Astrocyte (in vitro differentiated cells and primary cell): ENCODE data around the gene POLE. TPM values are rescaled to one million over a fixed set of nuclear protein-coding genes. Genes with fewer than 3 reads are reported as not detected.

Experiments
- DNase-seq: peaks from one replicate; pipeline ENCODE4 v3.0.0-alpha.2; 2010; ENCODE audit warnings: low read depth
- FAIRE-seq: peaks from 2 replicates; lab custom pipeline; 2011; peaks lifted over from hg19 to GRCh38; lab: Jason Lieb, UNC
- H2AFZ ChIP-seq: 2 replicates; pipeline ENCODE4 v1.6.0; 2012; ENCODE audit warnings: low read depth, low read length, inconsistent platforms
- H3K27ac ChIP-seq: 2 replicates; pipeline ENCODE4 v1.5.1; 2011; ENCODE audit warnings: low read depth, low read length, inconsistent platforms
- H3K27me3 ChIP-seq: 2 replicates; pipeline ENCODE4 v1.6.0; 2011; ENCODE audit warnings: low read length, inconsistent platforms; ENCODE audit not compliant: insufficient read depth
- H3K36me3 ChIP-seq: 2 replicates; pipeline ENCODE4 v1.5.1; 2011; ENCODE audit warnings: low read length, inconsistent platforms; ENCODE audit not compliant: insufficient read depth
- H3K4me1 ChIP-seq: 2 replicates; pipeline ENCODE4 v1.5.1; 2011; ENCODE audit warnings: low read length, inconsistent platforms; ENCODE audit not compliant: insufficient read depth
- H3K4me2 ChIP-seq: 2 replicates; pipeline ENCODE4 v1.6.0; 2012; ENCODE audit warnings: low read length, inconsistent platforms
- H3K4me3 ChIP-seq: 2 replicates; pipeline ENCODE4 v1.5.1; 2011; ENCODE audit warnings: low read depth, mild to moderate bottlenecking, low read length, inconsistent platforms; ENCODE audit not compliant: insufficient read depth
- H3K79me2 ChIP-seq: 2 replicates; pipeline ENCODE4 v1.6.0; 2012; ENCODE audit warnings: mild to moderate bottlenecking, low read length, inconsistent platforms; ENCODE audit not compliant: insufficient read depth
- H3K9ac ChIP-seq: 2 replicates; pipeline ENCODE4 v1.6.0; 2012; ENCODE audit warnings: mild to moderate bottlenecking, low read length, inconsistent platforms
- H3K9me3 ChIP-seq: 2 replicates; pipeline ENCODE4 v1.5.1; 2012; ENCODE audit warnings: low read depth, mild to moderate bottlenecking, low read length, inconsistent platforms; ENCODE audit not compliant: insufficient read depth
- H4K20me1 ChIP-seq: 2 replicates; pipeline ENCODE4 v1.6.0; 2012; ENCODE audit warnings: low read length, inconsistent platforms; ENCODE audit not compliant: insufficient read depth
- H3K27ac Mint-ChIP-seq: one replicate; pipeline ENCODE4 v1.8.0; 2021; ENCODE audit warnings: mild to moderate bottlenecking, mixed read lengths; ENCODE audit not compliant: unreplicated experiment
- H3K27me3 Mint-ChIP-seq: one replicate; pipeline ENCODE4 v1.8.0; 2021; ENCODE audit warnings: low read depth, mixed read lengths; ENCODE audit not compliant: unreplicated experiment
- H3K36me3 Mint-ChIP-seq: one replicate; pipeline ENCODE4 v1.8.0; 2021; ENCODE audit warnings: low read depth, mixed read lengths; ENCODE audit not compliant: unreplicated experiment
- H3K4me1 Mint-ChIP-seq: one replicate; pipeline ENCODE4 v1.8.0; 2021; ENCODE audit warnings: low read depth, mixed read lengths; ENCODE audit not compliant: unreplicated experiment
- H3K4me3 Mint-ChIP-seq: one replicate; pipeline ENCODE4 v1.8.0; 2021; ENCODE audit warnings: mild to moderate bottlenecking, moderate library complexity, mixed read lengths; ENCODE audit not compliant: unreplicated experiment
- H3K9me3 Mint-ChIP-seq: one replicate; pipeline ENCODE4 v1.8.0; 2021; ENCODE audit warnings: mild to moderate bottlenecking, mixed read lengths; ENCODE audit not compliant: unreplicated experiment
- CTCF ChIP-seq: IDR thresholded peaks from 2 replicates; pipeline ENCODE4 v1.5.1; 2011; ENCODE audit warnings: low read depth, mild to moderate bottlenecking, inconsistent platforms, low read length, moderate library complexity; ENCODE audit not compliant: insufficient read depth
- EZH2 ChIP-seq: IDR thresholded peaks from 2 replicates; pipeline ENCODE4 v1.6.1; 2012; ENCODE audit warnings: mild to moderate bottlenecking, low read length, inconsistent platforms; ENCODE audit not compliant: insufficient read depth
- total RNA-seq: library from RNA; stranded (reverse); gene quantifications from 2 replicates; pipeline ENCODE4 v1.2.1, GENCODE V29; 2021

Gene POLE
- total RNA-seq, 1 donor from 2014 or later = 15.4 TPM

- Histone ChIP-seq H3K27ac (no peak overlapping the region), H3K4me2 (no peak overlapping the region), H4K20me1 (no peaks in the 10 kb centered on the region), H2AFZ (no peak overlapping the region), H3K4me1 (peaks cover 10% of the 10 kb centered on the region), H3K79me2 (no peaks in the 10 kb centered on the region), H3K9me3 (no peaks in the 10 kb centered on the region), H3K27me3 (peaks cover 3% of the 10 kb centered on the region), H3K4me3 (no peak overlapping the region), H3K9ac (no peak overlapping the region), H3K36me3 (peaks cover 3% of the 10 kb centered on the region)
- Mint-ChIP-seq H3K4me3 (no peak overlapping the region), H3K9me3 (no peaks in the 10 kb centered on the region), H3K27me3 (peaks cover 10% of the 10 kb centered on the region), H3K36me3 (peaks cover 7% of the 10 kb centered on the region), H3K27ac (no peak overlapping the region), H3K4me1 (peaks cover 12% of the 10 kb centered on the region)
- no peak for TF ChIP-seq CTCF
- TF ChIP-seq EZH2 = no peak
- no peak for FAIRE-seq
- no peak for DNase-seq
Measured at GRCh38 chr12:132624186-132624855, 62.8 kb downstream of the POLE start.

DNA sequence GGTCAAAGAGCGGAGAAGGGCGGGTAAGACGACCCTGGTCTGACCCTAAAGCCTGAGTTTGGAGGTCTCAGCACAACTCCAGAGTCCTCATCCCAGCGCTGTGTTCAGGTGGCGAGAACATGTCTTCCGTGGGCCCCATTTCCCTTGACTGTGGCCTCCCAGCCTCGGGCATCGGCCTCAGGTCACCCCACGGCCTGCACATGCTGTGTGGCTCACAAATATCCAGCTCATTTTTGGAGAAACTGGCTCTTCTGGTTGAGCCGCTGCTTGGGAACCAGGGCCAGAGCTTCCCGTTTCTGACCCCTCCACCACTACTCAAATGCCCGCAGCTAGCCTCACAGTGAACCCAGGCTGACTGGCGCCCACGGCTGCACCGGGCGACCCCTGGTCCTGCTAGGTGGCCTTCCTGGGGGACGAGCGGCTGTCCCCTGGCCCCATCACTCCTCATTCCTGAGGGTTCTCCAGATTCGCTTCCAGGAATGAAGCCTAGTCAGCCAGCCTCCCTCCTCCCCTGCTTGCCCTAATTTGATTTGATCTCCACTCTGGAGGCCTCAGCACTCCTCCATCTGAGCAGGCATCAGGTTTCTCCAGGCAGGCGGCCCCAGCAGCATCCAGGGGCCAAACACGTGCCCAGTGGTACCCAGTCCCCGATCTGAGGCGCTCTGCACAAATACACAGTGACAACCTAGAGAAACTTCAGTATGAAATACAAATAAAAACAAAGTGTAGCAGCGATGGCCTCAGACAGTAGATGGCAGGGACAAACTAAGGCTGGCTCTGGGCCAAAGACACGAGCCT lies 63.9 kb downstream of the POLE start:
- Mint-ChIP-seq H3K4me3 (peak overlapping the region; percentile 45), H3K4me1 (peaks cover 12% of the 10 kb centered on the region), H3K27ac (peak overlapping the region; percentile 77), H3K36me3 (peaks cover 4% of the 10 kb centered on the region), H3K27me3 (peaks cover 8% of the 10 kb centered on the region), H3K9me3 (no peaks in the 10 kb centered on the region)
- Histone ChIP-seq H3K9me3 (no peaks in the 10 kb centered on the region), H3K9ac (peak overlapping the region; percentile 10), H3K4me3 (no peak overlapping the region), H4K20me1 (no peaks in the 10 kb centered on the region), H3K27ac (no peak overlapping the region), H3K27me3 (peaks cover 4% of the 10 kb centered on the region), H3K4me2 (peak overlapping the region; percentile 48), H3K79me2 (no peaks in the 10 kb centered on the region), H3K36me3 (peaks cover 3% of the 10 kb centered on the region), H2AFZ (no peak overlapping the region), H3K4me1 (peaks cover 10% of the 10 kb centered on the region)
- TF ChIP-seq CTCF (no peak), EZH2 (no peak)
- DNase-seq = no peak
- no peak for FAIRE-seq
